NCI-H524 (cell line): ENCODE results near the gene TMEM106C.

Experiments used
- DNase-seq, 2 experiments: peaks; one replicate each; lab custom pipeline; 2025; lab: John Stamatoyannopoulos, UW

Gene TMEM106C

DNA sequence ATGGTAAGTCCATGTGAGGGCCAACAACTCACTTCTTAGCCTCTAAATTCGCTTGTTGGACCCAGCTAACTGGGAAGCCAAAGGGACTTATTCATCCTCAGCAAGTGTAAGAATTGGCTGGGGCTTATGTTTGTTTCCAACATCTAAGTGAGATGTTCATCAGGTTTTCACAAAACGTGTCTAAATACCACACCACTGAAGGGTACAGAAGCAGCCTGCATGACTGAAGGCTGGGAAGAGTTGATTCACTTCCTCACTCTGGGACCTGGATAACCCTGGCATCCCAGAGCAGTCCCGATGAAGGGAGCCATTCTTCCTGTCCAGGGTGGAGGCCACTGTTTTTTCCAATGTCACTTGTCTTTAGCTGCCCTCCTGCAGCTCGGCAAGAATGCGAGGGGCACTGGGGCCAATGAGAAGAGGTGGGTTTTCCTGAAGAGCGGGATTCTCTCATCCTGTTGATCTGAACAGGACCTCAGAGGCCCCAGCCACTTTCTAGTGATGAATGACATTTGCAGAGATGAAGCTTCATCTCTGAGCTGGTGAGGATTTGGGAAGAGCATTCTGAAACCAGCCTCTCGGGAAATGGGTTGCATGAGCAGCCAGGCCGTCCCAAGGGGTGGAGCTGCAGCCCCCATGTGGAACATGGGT, 53.1 kb downstream of the TMEM106C start:
- no peak for DNase-seq

DNA sequence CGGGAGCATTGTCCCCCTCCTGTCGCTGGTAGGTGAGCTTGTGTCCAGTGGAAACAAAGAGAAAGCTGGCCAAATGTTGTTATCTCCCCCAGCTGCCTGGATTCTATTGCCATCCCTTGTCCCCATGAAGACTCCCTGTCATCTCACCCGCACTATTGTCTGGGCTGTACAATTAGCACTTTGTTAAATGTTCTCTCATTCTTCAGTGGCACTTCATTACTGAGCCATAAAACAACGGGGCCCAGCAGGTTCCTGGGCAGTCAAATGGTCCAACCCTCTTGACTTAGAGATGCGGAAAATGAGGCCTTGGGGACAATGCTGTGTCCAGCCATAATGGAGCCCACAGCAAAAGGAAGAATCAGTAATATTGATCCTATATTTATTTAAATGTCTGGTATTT, 54.1 kb downstream of the TMEM106C start:
- DNase-seq, result no peak

DNA sequence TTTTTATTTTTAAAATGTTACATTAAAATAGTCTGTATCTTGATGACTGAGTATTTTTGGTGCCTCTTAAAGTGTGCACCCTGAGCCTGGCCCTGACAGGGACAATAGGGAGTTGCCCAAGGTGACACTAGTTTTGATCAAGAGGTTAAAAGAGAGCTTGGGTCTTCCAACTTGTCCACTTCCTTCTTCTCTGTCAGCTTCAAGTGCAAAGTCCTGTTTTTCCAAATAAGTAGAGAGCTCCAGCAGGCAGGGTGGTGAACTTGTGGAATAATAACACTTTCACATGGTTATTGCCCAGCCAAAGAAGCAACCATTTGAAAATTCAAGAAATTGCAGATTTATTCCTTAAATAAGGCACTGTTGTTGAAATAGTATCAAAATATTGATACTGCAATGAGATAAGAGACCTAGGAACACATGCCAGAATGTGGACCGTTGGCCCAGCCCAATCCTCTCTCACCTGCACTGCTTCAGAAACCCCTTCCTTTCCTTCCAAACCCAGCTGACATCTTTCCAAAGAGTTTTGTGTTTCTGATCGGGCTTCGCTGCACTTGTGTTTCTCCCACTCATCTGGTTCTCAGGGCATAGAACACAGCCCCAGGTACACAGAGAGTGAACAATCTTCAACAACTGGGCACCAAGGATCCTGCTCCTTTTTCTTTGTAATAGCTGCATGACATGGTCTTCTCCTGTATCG, 54.7 kb downstream of the TMEM106C start:
- no peak for DNase-seq
